Liver (tissue), 3 donors: ENCODE results near the gene OSGIN1.

Source experiments
- ATF3 ChIP-seq: IDR thresholded peaks from 2 replicates; pipeline ENCODE4 v1.6.1; 2016; ENCODE audit warnings: antibody characterized with exemption
- CTCF ChIP-seq: fragments of 150-350 bp; IDR thresholded peaks from 2 replicates; pipeline ENCODE4 v1.5.1; 2017; ENCODE audit warnings: improper control_type of control experiment, low read depth, low read length; ENCODE audit not compliant: missing input control
- FOXA1 ChIP-seq: IDR thresholded peaks from 2 replicates; pipeline ENCODE4 v1.6.1; 2016; ENCODE audit warnings: antibody characterized with exemption
- GABPA ChIP-seq, 2 donors: IDR thresholded peaks in 1 of 2; conservative IDR thresholded peaks in 1 of 2; 2 replicates each; pipeline ENCODE4 v1.6.1; 2016; ENCODE audit warnings: antibody characterized with exemption in 2 of 2, mild to moderate bottlenecking in 1 of 2, moderate library complexity in 1 of 2
- RAD21 ChIP-seq, 2 donors: IDR thresholded peaks; 2 replicates each; pipeline ENCODE4 v1.6.1; 2016; ENCODE audit warnings: antibody characterized with exemption in 2 of 2, mild to moderate bottlenecking in 2 of 2
- REST ChIP-seq: IDR thresholded peaks from 2 replicates; pipeline ENCODE4 v1.6.1; 2016; ENCODE audit warnings: antibody characterized with exemption, mild to moderate bottlenecking
- SP1 ChIP-seq: IDR thresholded peaks from 2 replicates; pipeline ENCODE4 v1.6.1; 2018; ENCODE audit warnings: antibody characterized with exemption, mild to moderate bottlenecking
- YY1 ChIP-seq: IDR thresholded peaks from 2 replicates; pipeline ENCODE4 v1.6.1; 2016; ENCODE audit warnings: antibody characterized with exemption, mild to moderate bottlenecking
- ZBTB33 ChIP-seq: IDR thresholded peaks from 2 replicates; pipeline ENCODE4 v1.6.1; 2016; ENCODE audit warnings: antibody characterized with exemption
- donor health status: healthy.
- donor health status: healthy.

- no peak for TF ChIP-seq CTCF
- TF ChIP-seq SP1, result no peak
- TF ChIP-seq REST, result no peak
- no peak for TF ChIP-seq FOXA1
- TF ChIP-seq YY1, result no peak
- no peak for TF ChIP-seq GABPA (IDR thresholded peaks at IDR 0.05 in 1 of 2, conservative IDR thresholded peaks at IDR 0.05 in 1 of 2)
- no peak for TF ChIP-seq RAD21 (IDR thresholded peaks at IDR 0.05)
- no peak for TF ChIP-seq ZBTB33
- no peak for TF ChIP-seq ATF3
Measured at GRCh38 chr16:83936581-83937165, 16.4 kb upstream of the OSGIN1 start.
